Cortex of kidney (tissue), 1 donor: ENCODE data around the gene TAAR8.
"Not testable (repeated sequence)": the region's sequence is repeated elsewhere in the genome, so short reads cannot be mapped to it uniquely, and the experiment has no call there.

ENCODE experiments used
- DNase-seq: peaks from one replicate; lab custom pipeline; 2025; lab: John Stamatoyannopoulos, UW

The TAAR8 gene

DNA sequence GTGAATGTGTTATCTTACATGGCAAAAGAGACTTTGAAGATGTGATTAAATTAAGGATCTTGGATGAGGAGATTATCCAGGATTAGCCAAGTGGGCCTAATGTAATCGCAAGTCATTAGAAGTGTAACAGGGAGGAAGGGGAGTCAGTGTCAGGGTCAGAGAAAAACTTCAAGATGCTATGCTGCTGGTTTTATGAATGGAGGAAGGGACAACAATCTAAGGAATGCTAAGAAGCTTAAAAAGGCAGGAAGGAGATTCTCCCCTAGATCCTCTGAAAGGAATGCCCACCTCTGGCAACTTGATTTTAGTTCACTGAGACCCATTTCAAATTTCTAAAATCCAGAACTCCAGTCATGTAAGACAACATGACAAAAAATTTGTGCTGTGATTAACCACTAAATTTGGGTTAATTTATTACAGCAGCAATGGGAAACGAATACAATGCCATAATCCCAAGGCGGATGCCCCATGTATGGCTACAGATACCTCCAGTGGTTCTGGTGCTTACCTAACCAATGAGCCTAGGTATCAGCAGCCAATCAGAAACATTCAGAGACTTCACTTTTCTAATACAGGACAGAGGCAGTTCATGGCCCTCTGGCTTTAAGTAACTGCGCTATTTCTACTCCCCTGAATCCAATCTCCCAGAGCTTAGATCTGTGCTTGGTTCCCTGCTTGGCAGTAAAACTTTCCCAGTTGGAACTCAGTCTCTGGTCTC is 3.6 kb upstream of the TAAR8 start:
- DNase-seq, result no peak

DNA sequence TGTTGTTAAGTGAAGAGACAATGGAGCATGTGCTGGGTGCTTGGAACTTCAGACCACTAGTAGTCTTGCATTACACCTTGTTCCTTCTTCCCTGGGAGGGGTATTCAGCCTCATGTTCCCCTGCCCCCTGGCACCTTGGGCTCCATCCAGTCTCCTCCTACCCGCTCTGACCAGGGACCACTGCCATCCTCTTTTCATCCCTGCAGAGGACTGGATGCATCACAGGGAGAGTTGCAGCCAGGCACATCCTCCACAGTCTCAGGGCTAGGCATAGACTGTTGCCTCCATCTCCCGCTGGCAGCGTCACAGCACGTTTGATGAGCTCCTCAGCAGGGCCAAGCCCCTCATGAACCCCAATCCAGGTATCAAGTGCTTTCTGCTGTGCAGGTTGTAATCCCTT is 1.3 kb upstream of the TAAR8 start:
- no peak for DNase-seq

DNA sequence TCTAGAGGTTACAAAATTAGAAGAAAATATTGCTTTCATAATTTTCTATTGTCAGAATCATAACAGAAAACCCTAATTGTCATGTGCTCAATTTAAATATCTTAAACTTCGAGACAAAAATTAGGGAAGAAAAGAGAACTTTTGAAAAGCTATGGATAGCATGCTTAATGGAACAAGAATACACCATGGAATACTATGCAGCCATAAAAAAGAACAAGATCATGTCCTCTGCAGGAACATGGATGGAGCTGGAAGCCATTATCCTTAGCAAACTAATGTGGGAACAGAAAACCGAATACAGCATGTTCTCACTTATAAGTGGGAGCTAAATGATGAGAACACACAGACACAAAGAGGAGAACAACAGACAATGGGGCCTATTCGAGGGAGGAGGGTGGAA is 7.6 kb downstream of the TAAR8 start:
- DNase-seq, result not testable (repeated sequence)

DNA sequence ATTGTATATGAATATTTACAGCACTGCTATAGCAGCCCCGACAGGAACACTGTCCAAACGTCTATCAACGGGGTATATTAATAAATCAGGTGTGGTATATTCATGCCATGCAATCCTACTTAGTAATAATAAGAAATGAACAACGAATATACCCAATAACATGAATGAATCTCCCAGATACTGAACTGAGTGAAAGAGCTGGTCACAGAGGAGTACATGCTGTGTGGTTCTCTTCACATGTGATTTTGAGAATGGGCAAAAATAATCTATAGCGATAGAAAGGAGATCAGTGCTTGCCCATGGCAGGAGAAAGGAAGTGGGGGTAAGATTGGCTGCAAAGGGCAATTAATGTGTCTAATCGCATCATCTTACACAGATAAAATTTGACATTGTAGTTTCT is 13.9 kb downstream of the TAAR8 start:
- DNase-seq, result no peak

DNA sequence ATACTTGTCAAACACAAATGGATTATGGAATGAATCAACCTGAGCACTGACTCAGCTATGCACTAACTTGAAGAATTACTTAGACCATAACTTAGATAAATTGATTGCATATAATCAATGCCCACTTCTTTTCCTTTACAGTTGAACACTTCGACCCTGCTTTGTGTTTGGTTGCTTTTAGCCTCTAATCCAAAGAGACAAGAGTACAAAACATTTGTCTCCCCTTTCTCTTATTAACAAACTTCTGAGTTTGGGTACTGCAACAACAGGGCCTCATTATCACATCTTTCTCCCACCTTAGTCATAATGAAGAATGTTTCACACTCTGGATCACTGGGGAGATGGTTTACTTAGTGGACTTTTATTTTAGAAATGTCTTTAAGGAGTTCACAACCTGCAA is 15.1 kb downstream of the TAAR8 start:
- no peak for DNase-seq

DNA sequence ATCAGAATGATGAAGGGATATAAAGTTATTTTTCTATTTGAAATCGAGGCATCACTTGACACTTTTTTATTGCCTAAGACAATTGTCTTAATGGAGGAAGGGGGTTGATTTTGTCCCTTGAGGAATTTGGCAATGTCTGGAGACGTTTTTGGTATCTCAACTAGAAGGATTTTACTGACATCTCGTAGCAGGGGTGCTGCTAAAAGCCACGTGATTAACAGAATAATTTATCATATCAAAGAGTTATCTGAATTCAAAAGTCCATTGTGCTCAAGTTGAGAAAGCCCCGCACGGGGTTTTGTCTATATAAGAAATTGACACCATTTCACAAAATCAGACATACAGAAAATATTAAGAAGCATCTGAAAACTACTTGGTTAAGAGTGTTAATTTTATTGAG is 16.1 kb downstream of the TAAR8 start:
- no peak for DNase-seq

DNA sequence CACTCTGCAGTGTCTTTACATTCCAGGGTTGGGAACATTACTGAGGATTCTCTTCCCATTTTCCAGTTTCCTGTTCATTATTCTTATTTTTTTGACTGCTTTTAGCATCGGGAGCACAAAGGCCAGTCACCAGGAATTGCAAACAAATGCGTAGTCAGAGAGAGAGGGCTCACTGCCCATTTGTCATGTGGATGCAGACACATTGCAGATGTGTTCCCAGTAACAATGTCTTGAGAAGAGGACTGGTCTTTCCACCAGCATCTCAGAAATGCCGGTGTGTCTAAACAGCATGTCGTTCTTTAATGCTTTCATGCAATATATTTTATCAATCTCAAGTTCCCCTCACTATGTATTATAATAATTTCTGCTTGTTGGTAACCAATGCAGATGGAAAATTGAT is 16.7 kb downstream of the TAAR8 start:
- no peak for DNase-seq

DNA sequence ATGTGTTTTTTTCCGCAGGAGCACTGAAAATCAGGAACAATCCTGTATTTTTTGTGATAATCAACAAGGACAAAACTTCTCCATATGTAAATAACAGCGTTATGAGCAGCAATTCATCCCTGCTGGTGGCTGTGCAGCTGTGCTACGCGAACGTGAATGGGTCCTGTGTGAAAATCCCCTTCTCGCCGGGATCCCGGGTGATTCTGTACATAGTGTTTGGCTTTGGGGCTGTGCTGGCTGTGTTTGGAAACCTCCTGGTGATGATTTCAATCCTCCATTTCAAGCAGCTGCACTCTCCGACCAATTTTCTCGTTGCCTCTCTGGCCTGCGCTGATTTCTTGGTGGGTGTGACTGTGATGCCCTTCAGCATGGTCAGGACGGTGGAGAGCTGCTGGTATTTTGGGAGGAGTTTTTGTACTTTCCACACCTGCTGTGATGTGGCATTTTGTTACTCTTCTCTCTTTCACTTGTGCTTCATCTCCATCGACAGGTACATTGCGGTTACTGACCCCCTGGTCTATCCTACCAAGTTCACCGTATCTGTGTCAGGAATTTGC is 17.8 kb downstream of the TAAR8 start, which contains the start of gene TAAR6:
TAAR6 (plus strand) TSS at position 102 of the 557 bp plus-strand sequence; CDS start at position 102, 0 bp downstream.
- DNase-seq, result no peak

DNA sequence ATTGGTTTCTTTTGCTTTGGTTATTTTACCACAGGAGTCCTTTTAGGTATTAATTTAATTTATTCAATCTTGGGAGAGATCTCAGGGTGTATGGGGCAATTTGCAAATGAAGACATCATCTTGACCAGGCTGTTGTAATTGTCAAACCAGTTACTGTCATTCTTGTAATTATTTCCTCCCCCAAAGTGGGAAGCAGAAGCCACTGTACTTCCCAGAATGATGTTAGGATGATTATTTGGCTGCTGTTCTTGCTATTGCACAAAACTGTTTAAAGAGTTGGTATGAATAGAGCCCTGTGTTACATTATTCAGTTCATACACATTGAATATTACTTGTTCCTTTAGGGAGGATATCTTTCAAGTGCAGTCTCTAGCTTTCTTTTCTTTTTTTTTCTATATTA is 19.3 kb downstream of the TAAR8 start:
- no peak for DNase-seq

DNA sequence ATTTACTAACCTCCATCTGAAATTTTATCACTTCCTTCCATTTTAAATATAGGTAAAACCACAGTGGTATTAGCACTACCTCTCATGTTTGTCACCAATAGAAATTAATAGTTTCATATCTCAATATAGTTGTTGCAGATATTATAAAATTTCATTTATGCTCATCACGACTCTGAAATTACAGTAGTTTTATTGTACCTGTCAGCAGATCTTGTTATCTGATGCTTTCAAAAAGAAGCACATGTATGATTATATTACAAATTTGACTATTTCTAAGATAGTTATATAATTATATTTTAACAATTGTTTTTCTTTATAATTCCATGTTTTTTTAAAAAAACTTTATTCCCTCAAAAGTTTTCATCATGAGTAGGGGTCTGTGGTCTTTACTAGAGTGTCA is 32.2 kb downstream of the TAAR8 start:
- DNase-seq, result no peak

DNA sequence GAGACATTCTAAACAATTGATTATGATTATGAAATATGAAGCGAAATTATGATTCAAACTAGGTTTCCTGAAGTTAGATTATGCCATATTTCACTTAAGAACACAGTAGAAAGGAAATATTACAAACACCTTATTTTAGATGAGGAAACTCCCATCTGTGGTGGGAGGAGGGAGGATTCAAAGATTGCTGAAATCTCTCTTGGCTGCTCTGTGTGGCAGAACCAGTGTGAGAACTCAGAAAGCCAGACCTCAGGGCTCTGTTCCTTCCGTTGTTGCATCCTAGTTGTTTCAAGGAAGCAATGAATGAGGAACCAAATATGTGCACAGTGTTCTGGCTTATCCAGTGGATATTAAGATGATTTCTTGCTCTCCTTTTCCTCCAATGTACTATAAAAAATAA is 35.0 kb downstream of the TAAR8 start:
- DNase-seq, result no peak

DNA sequence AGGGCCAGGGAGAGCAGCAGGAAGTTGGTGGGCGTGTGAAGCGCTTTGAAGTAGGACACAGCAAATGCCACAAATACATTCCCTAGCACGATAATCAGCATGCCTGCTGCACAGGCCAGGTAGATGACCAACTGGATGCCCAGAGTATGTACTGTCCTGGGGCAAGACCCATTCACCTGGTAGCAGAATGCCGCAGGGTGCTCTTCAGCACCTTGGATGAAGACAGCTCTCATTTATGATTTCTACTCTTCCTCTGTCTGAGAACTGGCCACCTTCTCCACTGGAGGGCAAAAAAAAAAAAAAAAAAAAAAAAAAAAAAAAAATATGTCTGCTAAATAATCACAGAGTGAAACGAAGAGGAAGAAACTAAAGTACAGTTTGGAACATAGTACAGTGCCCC is 37.0 kb downstream of the TAAR8 start, which contains the start of gene TAAR5:
TAAR5 (minus strand) TSS at position 288 of the 400 bp plus-strand sequence; CDS start at position 233, 55 bp downstream.
- no peak for DNase-seq

DNA sequence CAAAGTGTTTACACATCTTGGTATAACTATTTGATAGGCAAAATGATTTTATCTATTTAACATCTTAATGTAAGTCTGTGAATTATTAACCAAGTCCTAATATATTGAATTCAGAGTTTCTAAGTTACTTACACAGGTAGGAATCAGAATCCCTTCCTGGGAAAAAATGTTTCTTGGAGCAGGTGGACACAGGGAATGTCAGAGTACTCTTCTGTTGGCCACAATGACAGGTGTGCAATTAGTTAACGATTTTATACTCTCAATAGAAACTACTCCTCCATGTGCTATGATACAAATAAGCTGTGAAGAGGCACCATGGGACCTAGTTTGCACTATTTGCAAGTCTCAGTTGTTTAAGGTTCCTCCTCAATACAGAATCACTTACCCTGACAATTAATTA is 37.9 kb downstream of the TAAR8 start:
- no peak for DNase-seq

DNA sequence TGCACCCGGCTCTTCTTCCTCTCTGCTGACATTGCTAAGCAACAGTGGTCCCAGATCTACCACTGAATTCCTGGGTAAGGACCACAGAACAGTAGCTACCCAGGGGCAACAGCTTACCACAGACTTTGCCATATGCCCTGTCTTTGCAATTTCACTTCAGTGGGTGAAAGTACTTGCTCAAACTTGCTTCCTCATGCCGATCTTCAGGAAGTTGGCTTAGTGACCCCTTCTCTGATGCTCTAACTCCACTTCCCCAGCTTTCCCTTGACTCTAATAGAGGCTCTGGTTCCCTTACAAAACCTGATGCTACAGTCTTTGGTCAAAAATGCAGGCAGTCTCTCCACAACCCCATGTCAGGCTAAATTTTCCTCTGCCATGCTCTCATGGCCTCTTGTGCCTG is 40.4 kb downstream of the TAAR8 start:
- no peak for DNase-seq

DNA sequence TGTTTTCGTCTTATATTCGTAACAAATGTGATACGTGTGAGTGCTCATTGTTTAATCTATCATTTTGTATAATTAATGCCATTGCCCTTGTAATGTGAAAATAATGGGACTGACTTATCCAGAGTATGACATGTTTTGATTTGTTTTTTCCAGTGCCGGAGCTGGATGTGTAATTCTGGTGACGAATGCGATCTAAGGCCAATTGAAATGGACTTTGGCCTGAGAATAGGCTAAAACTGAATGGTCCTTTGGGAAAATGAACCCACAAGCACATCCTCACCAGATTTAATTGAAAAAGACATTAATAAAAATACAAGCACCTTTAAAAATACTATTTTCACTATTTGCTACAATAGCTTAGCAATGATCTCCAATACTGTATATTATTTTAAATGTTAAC is 43.7 kb downstream of the TAAR8 start:
- DNase-seq, result no peak

DNA sequence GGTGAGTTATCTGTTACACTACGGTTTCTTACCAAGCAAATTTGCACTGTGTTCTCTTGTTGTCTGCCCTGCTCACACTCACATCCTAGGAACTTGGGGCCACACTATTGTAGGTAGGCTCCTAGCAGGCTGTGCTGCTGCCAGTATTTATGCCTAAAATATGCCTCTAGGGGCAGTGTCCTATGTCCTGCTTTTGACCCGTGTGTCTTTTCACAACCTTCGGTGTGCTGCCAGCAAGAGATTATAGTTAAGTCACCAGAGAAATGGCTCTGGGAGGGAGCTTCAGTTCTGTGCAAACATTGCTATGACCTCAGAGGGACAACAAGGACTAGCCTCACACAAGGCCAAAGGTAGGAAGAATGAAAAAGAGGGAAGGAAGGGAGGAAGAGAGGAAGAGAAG is 46.0 kb downstream of the TAAR8 start:
- no peak for DNase-seq

DNA sequence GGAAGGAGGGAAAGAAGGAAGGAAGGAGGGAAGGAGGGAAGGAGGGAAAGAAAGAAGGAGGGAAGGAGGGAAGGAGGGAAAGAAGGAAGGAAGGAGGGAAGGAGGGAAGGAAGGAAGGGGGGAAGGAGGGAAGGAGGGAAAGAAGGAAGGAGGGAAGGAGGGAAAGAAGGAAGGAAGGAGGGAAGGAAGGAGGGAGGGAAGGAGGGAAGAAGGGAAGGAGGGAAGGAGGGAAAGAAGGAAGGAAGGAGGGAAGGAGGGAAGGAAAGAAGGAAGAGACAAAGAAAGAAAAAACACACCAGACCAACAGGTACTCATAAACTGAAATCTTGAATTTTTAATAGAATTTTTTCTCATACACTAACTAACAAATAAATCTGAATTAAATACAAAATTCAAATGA is 48.4 kb downstream of the TAAR8 start:
- not testable (repeated sequence) for DNase-seq
